Measurements from ENCODE around the gene RAE1.
A peak's percentile ranks its signal among the peaks of the same experiment; 100 is the strongest.

Gene RAE1

GRCh38 chr20:57392512-57393271 is 41.6 kb downstream of the RAE1 start:
- H3K27me3 ChIP-seq, result no peaks in the 10 kb centered on the region
- peak overlapping the region; percentile 97 for H3K4me3 ChIP-seq
- peak overlapping the region; percentile 96 for H3K27ac ChIP-seq
- peak overlapping the region; percentile 99 for H3K4me2 ChIP-seq
- H3K9ac ChIP-seq, result peak overlapping the region; percentile 97
- TF ChIP-seq Cebpa-rat (IDR thresholded peaks at IDR 0.05), result no peak
- H3K4me1 ChIP-seq, result peaks cover 81% of the 10 kb centered on the region
- H4K20me1 ChIP-seq, result peaks cover 58% of the 10 kb centered on the region
- H3K36me3 ChIP-seq, result peaks cover 48% of the 10 kb centered on the region
- H3K9me3 ChIP-seq, result no peaks in the 10 kb centered on the region

GRCh38 chr20:57393321-57394120 is 42.5 kb downstream of the RAE1 start:
- peak overlapping the region; percentile 97 for H3K4me3 ChIP-seq
- peaks cover 49% of the 10 kb centered on the region for H3K36me3 ChIP-seq
- no peaks in the 10 kb centered on the region for H3K27me3 ChIP-seq
- peaks cover 81% of the 10 kb centered on the region for H3K4me1 ChIP-seq
- no peak for TF ChIP-seq Cebpa-rat (IDR thresholded peaks at IDR 0.05)
- peak overlapping the region; percentile 99 for H3K4me2 ChIP-seq
- H4K20me1 ChIP-seq, result peaks cover 66% of the 10 kb centered on the region
- peak overlapping the region; percentile 97 for H3K9ac ChIP-seq
- H3K9me3 ChIP-seq, result no peaks in the 10 kb centered on the region
- H3K27ac ChIP-seq, result peak overlapping the region; percentile 96

GRCh38 chr20:57394121-57395082 is 43.3 kb downstream of the RAE1 start:
- Histone ChIP-seq H3K27ac (peak overlapping the region; percentile 96), H3K9me3 (no peaks in the 10 kb centered on the region), H4K20me1 (peaks cover 75% of the 10 kb centered on the region), H3K4me3 (peak overlapping the region; percentile 97), H3K4me2 (peak overlapping the region; percentile 99), H3K4me1 (peaks cover 81% of the 10 kb centered on the region), H3K9ac (peak overlapping the region; percentile 97), H3K36me3 (peaks cover 49% of the 10 kb centered on the region), H3K27me3 (no peaks in the 10 kb centered on the region)
- TF ChIP-seq Cebpa-rat (IDR thresholded peaks at IDR 0.05), result no peak

GRCh38 chr20:57395111-57395966 is 44.3 kb downstream of the RAE1 start:
- Histone ChIP-seq H3K4me1 (peaks cover 81% of the 10 kb centered on the region), H3K36me3 (peaks cover 55% of the 10 kb centered on the region), H3K9me3 (no peaks in the 10 kb centered on the region), H3K4me3 (no peak overlapping the region; the same call in 1 of the 2 replicates), H3K27ac (peak overlapping the region; percentile 96), H3K9ac (peak overlapping the region; percentile 97), H4K20me1 (peaks cover 84% of the 10 kb centered on the region), H3K4me2 (peak overlapping the region; percentile 99), H3K27me3 (no peaks in the 10 kb centered on the region)
- no peak for TF ChIP-seq Cebpa-rat (IDR thresholded peaks at IDR 0.05)

GRCh38 chr20:57396212-57396983 is 45.3 kb downstream of the RAE1 start:
- H4K20me1 ChIP-seq, result peaks cover 95% of the 10 kb centered on the region
- H3K9ac ChIP-seq, result peak overlapping the region; percentile 97
- no peak for TF ChIP-seq Cebpa-rat (IDR thresholded peaks at IDR 0.05)
- peaks cover 59% of the 10 kb centered on the region for H3K36me3 ChIP-seq
- H3K4me2 ChIP-seq, result peak overlapping the region; percentile 99
- peak overlapping the region; percentile 96 for H3K27ac ChIP-seq
- no peaks in the 10 kb centered on the region for H3K27me3 ChIP-seq
- H3K4me1 ChIP-seq, result peaks cover 87% of the 10 kb centered on the region
- H3K4me3 ChIP-seq, result peak overlapping the region; percentile 55; the same call in 1 of the 2 replicates
- H3K9me3 ChIP-seq, result no peaks in the 10 kb centered on the region

GRCh38 chr20:57396984-57397692 is 46.1 kb downstream of the RAE1 start:
- no peaks in the 10 kb centered on the region for H3K9me3 ChIP-seq
- TF ChIP-seq Cebpa-rat (IDR thresholded peaks at IDR 0.05), result no peak
- H4K20me1 ChIP-seq, result peaks cover 100% of the 10 kb centered on the region
- peaks cover 94% of the 10 kb centered on the region for H3K4me1 ChIP-seq
- peak overlapping the region; percentile 97 for H3K9ac ChIP-seq
- H3K27me3 ChIP-seq, result no peaks in the 10 kb centered on the region
- peak overlapping the region; percentile 55; the same call in 1 of the 2 replicates for H3K4me3 ChIP-seq
- H3K36me3 ChIP-seq, result peaks cover 66% of the 10 kb centered on the region
- H3K4me2 ChIP-seq, result peak overlapping the region; percentile 99
- peak overlapping the region; percentile 96 for H3K27ac ChIP-seq

GRCh38 chr20:57397693-57398108 is 46.6 kb downstream of the RAE1 start:
- Histone ChIP-seq H4K20me1 (peaks cover 100% of the 10 kb centered on the region), H3K4me3 (peak overlapping the region; percentile 55), H3K9me3 (no peaks in the 10 kb centered on the region), H3K36me3 (peaks cover 72% of the 10 kb centered on the region), H3K27me3 (no peaks in the 10 kb centered on the region), H3K27ac (peak overlapping the region; percentile 96), H3K4me1 (peaks cover 100% of the 10 kb centered on the region), H3K4me2 (peak overlapping the region; percentile 99), H3K9ac (peak overlapping the region; percentile 97)
- TF ChIP-seq Cebpa-rat (IDR thresholded peaks at IDR 0.05), result no peak

All from BLaER1 (cell line).